ENCODE measurements around the gene NKX2-3. TPM values are rescaled to one million over a fixed set of nuclear protein-coding genes. Genes with fewer than 3 reads are reported as not detected.

The NKX2-3 gene
- total RNA-seq, 2 experiments from 2014 or later = not detected

GRCh38 chr10:99520847-99521764 lies 11.6 kb upstream of the NKX2-3 start:
- no peak overlapping the region for H3K27ac Mint-ChIP-seq
- intact Hi-C loops (cut with micrococcal nuclease) = no loop called here
- H3K27me3 Mint-ChIP-seq (ENCODE audit: low read depth) = peaks cover 61% of the 10 kb centered on the region
- no peak overlapping the region for H3K4me3 Mint-ChIP-seq
- CTCF ChIA-PET = no interaction called here
- H3K36me3 Mint-ChIP-seq (ENCODE audit: low read depth) = no peaks in the 10 kb centered on the region
- no peak for DNase-seq
- no peaks in the 10 kb centered on the region for H3K9me3 Mint-ChIP-seq
- H3K4me1 Mint-ChIP-seq (ENCODE audit: low read depth) = peaks cover 5% of the 10 kb centered on the region

- Mint-ChIP-seq H3K4me1 (ENCODE audit: low read depth) (peaks cover 5% of the 10 kb centered on the region), H3K9me3 (no peaks in the 10 kb centered on the region), H3K36me3 (ENCODE audit: low read depth) (no peaks in the 10 kb centered on the region), H3K27ac (no peak overlapping the region), H3K4me3 (no peak overlapping the region), H3K27me3 (ENCODE audit: low read depth) (peaks cover 64% of the 10 kb centered on the region)
- intact Hi-C loops (cut with micrococcal nuclease) = no loop called here
- no peak for DNase-seq
- CTCF ChIA-PET = no interaction called here
Observed at GRCh38 chr10:99521765-99522469, 10.8 kb upstream of the NKX2-3 start.

- peak overlapping the region; percentile 58 for H3K4me3 Mint-ChIP-seq
- H3K27ac Mint-ChIP-seq = no peak overlapping the region
- intact Hi-C loops (cut with micrococcal nuclease) = no loop called here
- DNase-seq = no peak
- peaks cover 65% of the 10 kb centered on the region for H3K27me3 Mint-ChIP-seq (ENCODE audit: low read depth)
- no peaks in the 10 kb centered on the region for H3K9me3 Mint-ChIP-seq
- CTCF ChIA-PET = no interaction called here
- H3K36me3 Mint-ChIP-seq (ENCODE audit: low read depth) = no peaks in the 10 kb centered on the region
- H3K4me1 Mint-ChIP-seq (ENCODE audit: low read depth) = peaks cover 5% of the 10 kb centered on the region
Observed at GRCh38 chr10:99522470-99523250, 10.1 kb upstream of the NKX2-3 start.

- H3K27ac Mint-ChIP-seq = no peak overlapping the region
- H3K27me3 Mint-ChIP-seq (ENCODE audit: low read depth) = peaks cover 71% of the 10 kb centered on the region
- H3K9me3 Mint-ChIP-seq = no peaks in the 10 kb centered on the region
- CTCF ChIA-PET = no interaction called here
- DNase-seq = no peak
- peak overlapping the region; percentile 58 for H3K4me3 Mint-ChIP-seq
- intact Hi-C loops (cut with micrococcal nuclease) = no loop called here
- no peaks in the 10 kb centered on the region for H3K36me3 Mint-ChIP-seq (ENCODE audit: low read depth)
- peaks cover 8% of the 10 kb centered on the region for H3K4me1 Mint-ChIP-seq (ENCODE audit: low read depth)
Observed at GRCh38 chr10:99523251-99523773, 9.4 kb upstream of the NKX2-3 start.

- intact Hi-C loops (cut with micrococcal nuclease) = no loop called here
- H3K9me3 Mint-ChIP-seq = no peaks in the 10 kb centered on the region
- no peaks in the 10 kb centered on the region for H3K36me3 Mint-ChIP-seq (ENCODE audit: low read depth)
- CTCF ChIA-PET = no interaction called here
- H3K4me1 Mint-ChIP-seq (ENCODE audit: low read depth) = peaks cover 11% of the 10 kb centered on the region
- H3K4me3 Mint-ChIP-seq = no peak overlapping the region
- H3K27me3 Mint-ChIP-seq (ENCODE audit: low read depth) = peaks cover 78% of the 10 kb centered on the region
- DNase-seq = no peak
- H3K27ac Mint-ChIP-seq = no peak overlapping the region
Observed at GRCh38 chr10:99524050-99524666, 8.6 kb upstream of the NKX2-3 start.

- no peak for DNase-seq
- H3K4me3 Mint-ChIP-seq = no peak overlapping the region
- no peaks in the 10 kb centered on the region for H3K9me3 Mint-ChIP-seq
- peaks cover 12% of the 10 kb centered on the region for H3K4me1 Mint-ChIP-seq (ENCODE audit: low read depth)
- no peak overlapping the region for H3K27ac Mint-ChIP-seq
- H3K36me3 Mint-ChIP-seq (ENCODE audit: low read depth) = no peaks in the 10 kb centered on the region
- intact Hi-C loops (cut with micrococcal nuclease) = no loop called here
- H3K27me3 Mint-ChIP-seq (ENCODE audit: low read depth) = peaks cover 78% of the 10 kb centered on the region
- CTCF ChIA-PET = no interaction called here
Observed at GRCh38 chr10:99524736-99525380, 7.9 kb upstream of the NKX2-3 start.

- CTCF ChIA-PET = no interaction called here
- peaks cover 18% of the 10 kb centered on the region for H3K4me1 Mint-ChIP-seq (ENCODE audit: low read depth)
- no peaks in the 10 kb centered on the region for H3K36me3 Mint-ChIP-seq (ENCODE audit: low read depth)
- peaks cover 78% of the 10 kb centered on the region for H3K27me3 Mint-ChIP-seq (ENCODE audit: low read depth)
- intact Hi-C loops (cut with micrococcal nuclease) = no loop called here
- no peak overlapping the region for H3K27ac Mint-ChIP-seq
- no peak overlapping the region for H3K4me3 Mint-ChIP-seq
- DNase-seq = no peak
- H3K9me3 Mint-ChIP-seq = no peaks in the 10 kb centered on the region
Observed at GRCh38 chr10:99525897-99526296, 6.8 kb upstream of the NKX2-3 start.

- Mint-ChIP-seq H3K4me3 (no peak overlapping the region), H3K27me3 (ENCODE audit: low read depth) (peaks cover 83% of the 10 kb centered on the region), H3K9me3 (no peaks in the 10 kb centered on the region), H3K4me1 (ENCODE audit: low read depth) (peaks cover 23% of the 10 kb centered on the region), H3K36me3 (ENCODE audit: low read depth) (peaks cover 2% of the 10 kb centered on the region), H3K27ac (no peak overlapping the region)
- DNase-seq = no peak
- CTCF ChIA-PET = no interaction called here
- intact Hi-C loops (cut with micrococcal nuclease) = no loop called here
Observed at GRCh38 chr10:99526861-99527504, 5.8 kb upstream of the NKX2-3 start.

- no peak overlapping the region for H3K27ac Mint-ChIP-seq
- CTCF ChIA-PET = no interaction called here
- no peak for DNase-seq
- intact Hi-C loops (cut with micrococcal nuclease) = no loop called here
- no peak overlapping the region for H3K4me3 Mint-ChIP-seq
- H3K4me1 Mint-ChIP-seq (ENCODE audit: low read depth) = peaks cover 32% of the 10 kb centered on the region
- H3K9me3 Mint-ChIP-seq = no peaks in the 10 kb centered on the region
- peaks cover 2% of the 10 kb centered on the region for H3K36me3 Mint-ChIP-seq (ENCODE audit: low read depth)
- H3K27me3 Mint-ChIP-seq (ENCODE audit: low read depth) = peaks cover 86% of the 10 kb centered on the region
Observed at GRCh38 chr10:99527526-99528493, 4.9 kb upstream of the NKX2-3 start.

- CTCF ChIA-PET = no interaction called here
- intact Hi-C loops (cut with micrococcal nuclease) = no loop called here
- no peak overlapping the region for H3K4me3 Mint-ChIP-seq
- no peak for DNase-seq
- H3K4me1 Mint-ChIP-seq (ENCODE audit: low read depth) = peaks cover 33% of the 10 kb centered on the region
- peaks cover 2% of the 10 kb centered on the region for H3K36me3 Mint-ChIP-seq (ENCODE audit: low read depth)
- H3K27me3 Mint-ChIP-seq (ENCODE audit: low read depth) = peaks cover 86% of the 10 kb centered on the region
- no peak overlapping the region for H3K27ac Mint-ChIP-seq
- H3K9me3 Mint-ChIP-seq = no peaks in the 10 kb centered on the region
Observed at GRCh38 chr10:99528494-99529441, 4.0 kb upstream of the NKX2-3 start.
